ENCODE results near the gene ZFP36L1.
A peak's percentile ranks its signal among the peaks of the same experiment; 100 is the strongest.

Gene ZFP36L1

GRCh38 chr14:68748691-68749090 is 44.2 kb downstream of the ZFP36L1 start:
- DNase-seq: no peak

DNA sequence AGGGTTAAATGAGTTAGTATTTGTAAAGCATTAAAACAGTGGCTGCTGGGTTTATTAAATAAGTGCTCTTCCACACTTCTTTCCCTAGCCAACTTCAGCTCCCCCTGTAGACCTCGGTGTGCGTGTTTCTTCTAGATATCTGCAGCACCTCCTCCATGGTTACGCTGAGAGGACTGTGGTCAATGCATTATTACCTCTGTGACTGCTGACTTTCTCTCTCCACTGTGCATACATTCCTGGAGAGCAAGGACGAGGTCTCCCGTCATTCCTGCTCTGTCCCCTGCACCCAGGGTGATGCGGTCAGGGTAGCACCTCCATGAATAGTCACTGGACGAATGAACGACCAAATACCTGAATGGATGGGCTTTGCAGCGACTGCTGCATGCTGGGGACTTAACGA is 44.6 kb downstream of the ZFP36L1 start:
- TF ChIP-seq CTCF (IDR thresholded peaks at IDR 0.05): no peak
- no peaks in the 10 kb centered on the region for H3K9me3 ChIP-seq
- peaks cover 0 to 6% (median 2%) of the 10 kb centered on the region in 4 donors for H3K4me1 ChIP-seq
- H3K36me3 ChIP-seq: no peaks in the 10 kb centered on the region
- H3K4me3 ChIP-seq: no peak overlapping the region
- DNase-seq: no peak
- H3K27me3 ChIP-seq: no peaks in the 10 kb centered on the region
- intact Hi-C loops (cut with DNase I; ENCODE audit: low total_unique reads): no loop called here
- no peak overlapping the region for H3K27ac ChIP-seq

More at GRCh38 chr14:68748691-68749090, 44.2 kb downstream of the ZFP36L1 start:
- no peak overlapping the region for H3K4me3 ChIP-seq
- no peak overlapping the region for H3K27ac ChIP-seq
- H3K27me3 ChIP-seq: no peaks in the 10 kb centered on the region
- TF ChIP-seq CTCF (IDR thresholded peaks at IDR 0.05): no peak
- H3K36me3 ChIP-seq: no peaks in the 10 kb centered on the region
- intact Hi-C loops (cut with DNase I; ENCODE audit: low total_unique reads): no loop called here
- no peaks in the 10 kb centered on the region for H3K9me3 ChIP-seq
- H3K4me1 ChIP-seq: peaks cover 0 to 6% (median 2%) of the 10 kb centered on the region in 4 donors

DNA sequence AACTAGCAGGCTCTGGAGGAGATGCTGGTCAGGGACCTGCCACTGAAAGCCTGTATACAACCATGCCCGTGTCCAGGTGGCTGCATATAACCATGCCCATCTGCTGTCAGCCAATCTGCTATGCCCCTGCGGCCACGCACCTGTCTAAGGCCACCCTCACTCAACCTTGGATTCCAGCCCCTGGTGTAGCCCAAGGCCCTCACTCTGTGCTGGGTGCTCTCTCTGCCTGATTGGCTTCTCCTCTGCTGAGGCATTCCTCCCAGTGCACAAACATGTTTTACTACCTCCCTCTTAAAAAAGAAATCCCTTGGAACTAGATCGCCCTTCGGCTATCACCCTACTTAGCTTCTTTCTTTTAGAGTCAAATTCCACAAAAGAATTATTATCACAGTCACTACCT is 45.5 kb downstream of the ZFP36L1 start:
- Histone ChIP-seq H3K27me3 (no peaks in the 10 kb centered on the region), H3K4me3 (no peak overlapping the region), H3K4me1 (peaks cover 0 to 6% (median 2%) of the 10 kb centered on the region in 4 donors), H3K36me3 (no peaks in the 10 kb centered on the region), H3K9me3 (no peaks in the 10 kb centered on the region), H3K27ac (no peak overlapping the region)
- intact Hi-C loops (cut with DNase I; ENCODE audit: low total_unique reads): no loop called here
- no peak for DNase-seq
- TF ChIP-seq CTCF (IDR thresholded peaks at IDR 0.05): no peak

- intact Hi-C loops (cut with DNase I; ENCODE audit: low total_unique reads): no loop called here
Observed at GRCh38 chr14:68744613-68745012, 48.3 kb downstream of the ZFP36L1 start.

GRCh38 chr14:68741839-68742470 is 50.9 kb downstream of the ZFP36L1 start:
- Histone ChIP-seq H3K27me3 (no peaks in the 10 kb centered on the region), H3K4me1 (peaks cover 0 to 5% (median 2%) of the 10 kb centered on the region in 4 donors), H3K27ac (no peak overlapping the region), H3K36me3 (no peaks in the 10 kb centered on the region), H3K4me3 (no peak overlapping the region), H3K9me3 (no peaks in the 10 kb centered on the region)
- intact Hi-C loops (cut with DNase I; ENCODE audit: low total_unique reads): no loop called here
- TF ChIP-seq CTCF (IDR thresholded peaks at IDR 0.05): no peak
- peak in 1 of 2 donors; percentile 38 for DNase-seq

More at GRCh38 chr14:68744613-68745012, 48.3 kb downstream of the ZFP36L1 start:
- Histone ChIP-seq H3K4me3 (no peak overlapping the region), H3K9me3 (no peaks in the 10 kb centered on the region), H3K36me3 (no peaks in the 10 kb centered on the region), H3K27me3 (no peaks in the 10 kb centered on the region), H3K27ac (no peak overlapping the region), H3K4me1 (peaks cover 0 to 6% (median 2%) of the 10 kb centered on the region in 4 donors)
- DNase-seq: no peak
- no peak for TF ChIP-seq CTCF (IDR thresholded peaks at IDR 0.05)

GRCh38 chr14:68741477-68741791 is 51.4 kb downstream of the ZFP36L1 start:
- Histone ChIP-seq H3K27ac (no peak overlapping the region), H3K4me3 (no peak overlapping the region), H3K36me3 (no peaks in the 10 kb centered on the region), H3K4me1 (peaks cover 0 to 9% (median 7%) of the 10 kb centered on the region in 4 donors), H3K9me3 (no peaks in the 10 kb centered on the region), H3K27me3 (no peaks in the 10 kb centered on the region)
- no peak for TF ChIP-seq CTCF (IDR thresholded peaks at IDR 0.05)
- intact Hi-C loops (cut with DNase I; ENCODE audit: low total_unique reads): no loop called here
- no peak for DNase-seq
